ENCODE data around the gene PDIA6. TPM values are rescaled to one million over a fixed set of nuclear protein-coding genes. Genes with fewer than 3 reads are reported as not detected.

The PDIA6 gene
- total RNA-seq, 1 experiment from 2014 or later: 384 TPM

DNA sequence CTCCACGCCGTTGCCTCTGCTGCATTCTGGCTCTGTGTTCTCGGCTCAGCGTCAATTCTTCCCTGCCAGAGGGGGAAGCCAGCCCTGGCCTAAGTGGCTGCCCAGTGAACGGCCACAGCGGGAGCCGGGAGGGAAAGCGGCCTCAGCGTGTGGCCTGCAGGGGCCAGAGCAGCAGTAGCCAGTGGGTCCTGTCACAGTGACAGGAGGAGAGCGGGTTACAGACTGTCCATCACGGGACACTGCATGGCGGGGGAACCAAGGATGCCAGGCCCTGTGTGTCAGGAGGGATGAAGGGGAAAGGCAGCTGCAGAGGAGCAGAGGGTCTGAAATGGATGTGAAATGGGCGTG is 39.7 kb downstream of the PDIA6 start:
- H3K9me3 Mint-ChIP-seq (ENCODE audit: unreplicated experiment): no peaks in the 10 kb centered on the region
- H3K27me3 Mint-ChIP-seq (ENCODE audit: insufficient read depth, unreplicated experiment): no peaks in the 10 kb centered on the region
- Histone ChIP-seq H3K27me3 (replicated peaks; ENCODE audit: control insufficient read depth, insufficient read depth, low read length) (no peaks in the 10 kb centered on the region), H3K4me3 (ENCODE audit: low read depth, low read length) (no peak overlapping the region), H3K9me3 (no peaks in the 10 kb centered on the region), H3K36me3 (ENCODE audit: control insufficient read depth, insufficient read depth, low read length) (no peaks in the 10 kb centered on the region), H3K4me1 (peaks cover 11% of the 10 kb centered on the region; the same call in 1 of the 2 replicates)
- TF ChIP-seq, protein P1, sequence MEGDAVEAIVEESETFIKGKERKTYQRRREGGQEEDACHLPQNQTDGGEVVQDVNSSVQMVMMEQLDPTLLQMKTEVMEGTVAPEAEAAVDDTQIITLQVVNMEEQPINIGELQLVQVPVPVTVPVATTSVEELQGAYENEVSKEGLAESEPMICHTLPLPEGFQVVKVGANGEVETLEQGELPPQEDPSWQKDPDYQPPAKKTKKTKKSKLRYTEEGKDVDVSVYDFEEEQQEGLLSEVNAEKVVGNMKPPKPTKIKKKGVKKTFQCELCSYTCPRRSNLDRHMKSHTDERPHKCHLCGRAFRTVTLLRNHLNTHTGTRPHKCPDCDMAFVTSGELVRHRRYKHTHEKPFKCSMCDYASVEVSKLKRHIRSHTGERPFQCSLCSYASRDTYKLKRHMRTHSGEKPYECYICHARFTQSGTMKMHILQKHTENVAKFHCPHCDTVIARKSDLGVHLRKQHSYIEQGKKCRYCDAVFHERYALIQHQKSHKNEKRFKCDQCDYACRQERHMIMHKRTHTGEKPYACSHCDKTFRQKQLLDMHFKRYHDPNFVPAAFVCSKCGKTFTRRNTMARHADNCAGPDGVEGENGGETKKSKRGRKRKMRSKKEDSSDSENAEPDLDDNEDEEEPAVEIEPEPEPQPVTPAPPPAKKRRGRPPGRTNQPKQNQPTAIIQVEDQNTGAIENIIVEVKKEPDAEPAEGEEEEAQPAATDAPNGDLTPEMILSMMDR (IDR thresholded peaks at IDR 0.05; ENCODE audit: insufficient read depth in 1 of 2, low read depth in 1 of 2, low read length in 1 of 2, severe bottlenecking in 1 of 2, unreplicated experiment in 1 of 2): no peak
- H3K4me1 Mint-ChIP-seq (ENCODE audit: low read depth, unreplicated experiment): peaks cover 5% of the 10 kb centered on the region
- H3K27ac Mint-ChIP-seq (ENCODE audit: unreplicated experiment): no peak overlapping the region
- intact Hi-C loops (cut with micrococcal nuclease; ENCODE audit: unreplicated experiment): no loop called here
- peak in 1 of 2 experiments; percentile 27 for DNase-seq
- peaks cover 19% of the 10 kb centered on the region for H3K36me3 Mint-ChIP-seq (ENCODE audit: insufficient read depth, unreplicated experiment)
- ChIA-PET POLR2A (no interaction called here), CTCF (no interaction called here)
- H3K4me3 Mint-ChIP-seq (ENCODE audit: unreplicated experiment): no peak overlapping the region
- no TSS peak for BruUV-seq (replicated peaks)

DNA sequence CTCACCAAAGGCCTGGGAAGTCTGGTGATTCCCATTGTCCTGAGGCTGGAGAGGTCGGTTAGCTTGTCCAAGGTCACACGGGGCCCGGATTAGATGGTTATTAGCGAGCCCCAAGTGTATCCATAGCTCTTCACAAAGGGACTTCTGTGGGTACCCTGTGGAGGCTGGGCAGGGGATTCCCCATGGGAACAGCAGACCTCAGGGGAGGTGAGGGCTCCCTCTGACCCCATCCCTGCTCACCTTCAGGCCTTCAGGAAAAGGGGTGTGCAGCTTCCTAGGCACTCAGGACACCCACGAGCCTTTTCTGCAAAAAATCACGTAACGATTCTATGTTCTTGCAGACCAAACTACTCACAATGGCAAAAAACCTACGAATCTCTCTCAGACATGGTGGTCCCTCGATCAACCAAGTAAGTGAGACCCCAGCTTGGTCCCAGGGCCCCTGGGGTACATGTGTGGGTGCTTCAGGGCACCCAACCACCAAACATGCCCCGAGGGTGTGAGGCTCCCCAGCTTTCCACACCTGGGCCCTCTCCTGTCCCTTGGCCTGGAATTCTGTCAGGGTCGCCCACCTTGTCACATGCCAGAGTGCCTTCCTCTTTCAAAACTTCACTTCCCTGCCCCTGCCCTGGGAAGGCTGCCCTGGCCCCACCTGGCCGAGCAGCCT is 40.3 kb downstream of the PDIA6 start:
- CTCF ChIA-PET: no interaction called here
- H3K36me3 Mint-ChIP-seq (ENCODE audit: insufficient read depth, unreplicated experiment): peaks cover 14% of the 10 kb centered on the region
- TF ChIP-seq, protein P1 (IDR thresholded peaks at IDR 0.05; ENCODE audit: insufficient read depth in 1 of 2, low read depth in 1 of 2, low read length in 1 of 2, severe bottlenecking in 1 of 2, unreplicated experiment in 1 of 2): no peak
- no peak overlapping the region for H3K4me3 ChIP-seq (ENCODE audit: low read depth, low read length)
- intact Hi-C loops (cut with micrococcal nuclease; ENCODE audit: unreplicated experiment): no loop called here
- no TSS peak for BruUV-seq (replicated peaks)
- no peaks in the 10 kb centered on the region for H3K9me3 ChIP-seq
- DNase-seq: peak in 1 of 2 experiments; percentile 24
- no peaks in the 10 kb centered on the region for H3K9me3 Mint-ChIP-seq (ENCODE audit: unreplicated experiment)
- peaks cover 5% of the 10 kb centered on the region for H3K4me1 Mint-ChIP-seq (ENCODE audit: low read depth, unreplicated experiment)
- POLR2A ChIA-PET: no interaction called here
- peaks cover 11% of the 10 kb centered on the region; the same call in 1 of the 2 replicates for H3K4me1 ChIP-seq
- H3K4me3 Mint-ChIP-seq (ENCODE audit: unreplicated experiment): no peak overlapping the region
- H3K27ac Mint-ChIP-seq (ENCODE audit: unreplicated experiment): no peak overlapping the region
- no peaks in the 10 kb centered on the region for H3K27me3 Mint-ChIP-seq (ENCODE audit: insufficient read depth, unreplicated experiment)
- H3K27me3 ChIP-seq (replicated peaks; ENCODE audit: control insufficient read depth, insufficient read depth, low read length): no peaks in the 10 kb centered on the region
- H3K36me3 ChIP-seq (ENCODE audit: control insufficient read depth, insufficient read depth, low read length): no peaks in the 10 kb centered on the region

DNA sequence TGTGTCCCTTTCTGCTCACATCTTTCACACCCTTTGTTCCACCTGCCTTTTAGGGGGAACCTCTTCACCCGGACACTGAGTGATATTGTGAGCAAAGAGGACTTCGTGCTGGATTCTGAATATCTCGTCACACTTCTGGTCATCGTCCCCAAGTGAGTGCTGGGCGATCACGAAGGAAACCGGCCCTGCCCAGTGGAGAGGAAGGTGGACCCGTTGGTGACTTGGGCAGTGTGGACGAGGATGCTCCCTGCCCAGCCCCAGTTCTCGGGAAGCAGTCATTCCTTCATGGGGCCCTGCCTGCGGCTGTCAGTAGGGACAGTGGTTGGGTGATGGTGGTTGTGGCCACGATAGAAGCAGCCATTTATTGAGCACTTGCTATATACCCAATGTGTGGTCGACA is 40.8 kb downstream of the PDIA6 start:
- no peaks in the 10 kb centered on the region for H3K27me3 ChIP-seq (replicated peaks; ENCODE audit: control insufficient read depth, insufficient read depth, low read length)
- no peak overlapping the region for H3K4me3 ChIP-seq (ENCODE audit: low read depth, low read length)
- DNase-seq: no peak
- H3K27me3 Mint-ChIP-seq (ENCODE audit: insufficient read depth, unreplicated experiment): no peaks in the 10 kb centered on the region
- H3K4me1 ChIP-seq: peaks cover 11% of the 10 kb centered on the region; the same call in 1 of the 2 replicates
- H3K4me1 Mint-ChIP-seq (ENCODE audit: low read depth, unreplicated experiment): peaks cover 5% of the 10 kb centered on the region
- CTCF ChIA-PET: no interaction called here
- no peaks in the 10 kb centered on the region for H3K36me3 ChIP-seq (ENCODE audit: control insufficient read depth, insufficient read depth, low read length)
- no TSS peak for BruUV-seq (replicated peaks)
- H3K4me3 Mint-ChIP-seq (ENCODE audit: unreplicated experiment): no peak overlapping the region
- TF ChIP-seq, protein P1 (IDR thresholded peaks at IDR 0.05; ENCODE audit: insufficient read depth in 1 of 2, low read depth in 1 of 2, low read length in 1 of 2, severe bottlenecking in 1 of 2, unreplicated experiment in 1 of 2): no peak
- H3K36me3 Mint-ChIP-seq (ENCODE audit: insufficient read depth, unreplicated experiment): peaks cover 9% of the 10 kb centered on the region
- H3K27ac Mint-ChIP-seq (ENCODE audit: unreplicated experiment): no peak overlapping the region
- H3K9me3 ChIP-seq: no peaks in the 10 kb centered on the region
- POLR2A ChIA-PET: no interaction called here
- intact Hi-C loops (cut with micrococcal nuclease; ENCODE audit: unreplicated experiment): no loop called here
- H3K9me3 Mint-ChIP-seq (ENCODE audit: unreplicated experiment): no peaks in the 10 kb centered on the region

Measured in Caco-2 (cell line).